Measurements from ENCODE around the gene TAB3.

The TAB3 gene

GRCh38 chrX:30883138-30883537 lies 5.9 kb downstream of the TAB3 start:
- DNase-seq = no peak

GRCh38 chrX:30881797-30882196 lies 7.3 kb downstream of the TAB3 start:
- no peak for DNase-seq

- no peak for DNase-seq
Observed at GRCh38 chrX:30881390-30881789, 7.7 kb downstream of the TAB3 start.

- no peak for DNase-seq
Observed at GRCh38 chrX:30880058-30880457, 9.0 kb downstream of the TAB3 start.

GRCh38 chrX:30876367-30876766 lies 12.7 kb downstream of the TAB3 start:
- no peak for DNase-seq

- no peak for DNase-seq
Observed at GRCh38 chrX:30875957-30876356, 13.1 kb downstream of the TAB3 start.

- DNase-seq = no peak
Observed at GRCh38 chrX:30874851-30875250, 14.2 kb downstream of the TAB3 start.

GRCh38 chrX:30870572-30870971 lies 18.5 kb downstream of the TAB3 start:
- no peak for DNase-seq

- DNase-seq = no peak
Observed at GRCh38 chrX:30865612-30866011, 23.4 kb downstream of the TAB3 start.

GRCh38 chrX:30865015-30865414 lies 24.0 kb downstream of the TAB3 start:
- DNase-seq = no peak

GRCh38 chrX:30864383-30864785 lies 24.7 kb downstream of the TAB3 start:
- no peak for DNase-seq

- no peak for DNase-seq
Observed at GRCh38 chrX:30863974-30864373, 25.1 kb downstream of the TAB3 start.

- no peak for DNase-seq
Observed at GRCh38 chrX:30858098-30858497, 31.0 kb downstream of the TAB3 start.

GRCh38 chrX:30851449-30851848 lies 37.6 kb downstream of the TAB3 start:
- no peak for DNase-seq

GRCh38 chrX:30835373-30835772 lies 53.7 kb downstream of the TAB3 start:
- no peak for DNase-seq

GRCh38 chrX:30833896-30834295 lies 55.2 kb downstream of the TAB3 start:
- no peak for DNase-seq

GRCh38 chrX:30831082-30831481 lies 58.0 kb downstream of the TAB3 start:
- no peak for DNase-seq

- no peak for DNase-seq
Observed at GRCh38 chrX:30830326-30830943, 58.6 kb downstream of the TAB3 start.

GRCh38 chrX:30824275-30824674 lies 64.8 kb downstream of the TAB3 start:
- DNase-seq = no peak

- no peak for DNase-seq
Observed at GRCh38 chrX:30822764-30823163, 66.3 kb downstream of the TAB3 start.

- DNase-seq = no peak
Observed at GRCh38 chrX:30822068-30822681, 66.9 kb downstream of the TAB3 start.

- no peak for DNase-seq
Observed at GRCh38 chrX:30821116-30821515, 67.9 kb downstream of the TAB3 start.

GRCh38 chrX:30819080-30819479 lies 70.0 kb downstream of the TAB3 start:
- DNase-seq = no peak

- DNase-seq = no peak
Observed at GRCh38 chrX:30816079-30816478, 73.0 kb downstream of the TAB3 start.

- DNase-seq = no peak
Observed at GRCh38 chrX:30814978-30815377, 74.1 kb downstream of the TAB3 start.

Data from hippocampal formation (tissue), 2 donors.